Measurements from ENCODE around the gene SLC25A42.

The SLC25A42 gene

DNA sequence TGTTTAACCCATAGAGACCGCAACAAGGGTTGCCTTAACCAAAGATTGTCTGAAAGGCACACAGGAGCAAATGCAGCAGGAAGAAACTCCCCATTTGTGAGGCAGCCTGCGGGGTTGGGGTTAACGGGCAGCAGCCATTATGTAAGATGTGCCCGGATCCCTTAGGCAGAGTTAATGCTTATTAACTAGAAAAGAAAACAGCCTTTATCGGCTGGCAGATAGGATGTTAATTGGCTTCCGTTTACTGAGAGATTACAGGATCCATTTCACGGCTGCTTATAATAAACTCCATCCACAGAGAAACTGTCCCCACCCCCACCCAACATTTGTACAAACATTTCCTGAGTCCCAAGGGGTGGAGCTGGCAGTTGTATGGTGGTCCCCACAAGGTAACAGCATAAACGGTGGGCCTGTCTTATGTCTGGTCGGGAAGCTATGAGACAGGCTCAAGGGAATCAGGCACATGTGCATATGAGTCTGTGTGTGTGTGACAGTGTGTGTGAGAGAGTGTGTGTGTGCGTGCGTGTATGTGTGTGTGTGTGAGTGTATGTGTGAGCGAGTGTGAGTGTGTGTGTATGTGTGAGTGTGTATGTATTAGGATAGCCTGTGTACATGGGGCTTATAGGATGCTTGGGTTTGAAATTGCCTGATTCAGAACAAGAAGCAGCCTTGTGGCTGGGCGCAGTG, 10.5 kb downstream of the SLC25A42 start:
- H3K36me3 Mint-ChIP-seq: peaks cover 2% of the 10 kb centered on the region
- H3K4me3 Mint-ChIP-seq: no peak overlapping the region
- no peak overlapping the region for H3K27ac Mint-ChIP-seq
- H3K9me3 Mint-ChIP-seq (ENCODE audit: low read depth): no peaks in the 10 kb centered on the region
- H3K4me1 Mint-ChIP-seq (ENCODE audit: low read depth): peaks cover 18% of the 10 kb centered on the region
- H3K27me3 Mint-ChIP-seq: no peaks in the 10 kb centered on the region

DNA sequence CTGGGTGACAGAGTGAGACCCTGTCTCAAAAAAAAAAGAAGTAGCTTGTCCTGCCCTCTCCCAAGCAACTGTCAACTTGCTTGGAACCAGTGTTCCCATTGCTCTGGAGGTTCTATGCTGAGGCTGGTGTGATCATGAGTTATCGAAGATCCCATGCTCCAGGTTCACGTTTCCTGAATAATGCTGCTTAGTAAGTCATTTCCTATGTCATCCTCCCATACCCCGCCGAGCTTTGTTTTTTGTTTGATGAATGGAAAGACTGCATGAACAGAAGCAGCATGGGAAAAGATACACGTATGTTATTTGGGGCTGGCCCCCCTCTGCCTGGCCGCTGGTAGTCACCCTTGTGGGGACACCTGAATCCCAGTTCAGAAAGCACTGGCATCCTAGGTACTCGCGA, 11.3 kb downstream of the SLC25A42 start:
- Mint-ChIP-seq H3K27me3 (no peaks in the 10 kb centered on the region), H3K4me1 (ENCODE audit: low read depth) (peaks cover 16% of the 10 kb centered on the region), H3K36me3 (peaks cover 2% of the 10 kb centered on the region), H3K9me3 (ENCODE audit: low read depth) (no peaks in the 10 kb centered on the region), H3K27ac (no peak overlapping the region), H3K4me3 (no peak overlapping the region)

DNA sequence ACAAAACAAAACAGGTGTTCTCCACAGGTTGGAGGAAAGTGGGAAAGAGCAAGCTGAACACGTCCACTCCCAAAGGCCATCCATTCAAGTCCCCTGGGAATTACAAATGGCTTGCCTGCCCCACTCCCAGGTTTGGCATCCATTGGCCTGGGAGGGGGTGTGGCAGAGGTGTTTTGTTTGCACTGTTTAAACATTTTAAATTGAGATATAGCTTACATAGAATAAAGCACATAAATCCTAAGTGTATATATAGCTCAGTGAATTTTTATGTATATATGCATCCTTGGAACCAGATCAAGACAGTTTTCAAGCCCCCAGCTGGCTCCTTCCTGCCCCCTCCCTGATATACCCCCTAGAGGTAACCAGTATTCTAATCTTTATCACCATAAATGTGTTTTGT, 12.7 kb downstream of the SLC25A42 start:
- H3K27me3 Mint-ChIP-seq: no peaks in the 10 kb centered on the region
- H3K36me3 Mint-ChIP-seq: peaks cover 2% of the 10 kb centered on the region
- peaks cover 12% of the 10 kb centered on the region for H3K4me1 Mint-ChIP-seq (ENCODE audit: low read depth)
- H3K9me3 Mint-ChIP-seq (ENCODE audit: low read depth): no peaks in the 10 kb centered on the region
- H3K4me3 Mint-ChIP-seq: no peak overlapping the region
- H3K27ac Mint-ChIP-seq: no peak overlapping the region

DNA sequence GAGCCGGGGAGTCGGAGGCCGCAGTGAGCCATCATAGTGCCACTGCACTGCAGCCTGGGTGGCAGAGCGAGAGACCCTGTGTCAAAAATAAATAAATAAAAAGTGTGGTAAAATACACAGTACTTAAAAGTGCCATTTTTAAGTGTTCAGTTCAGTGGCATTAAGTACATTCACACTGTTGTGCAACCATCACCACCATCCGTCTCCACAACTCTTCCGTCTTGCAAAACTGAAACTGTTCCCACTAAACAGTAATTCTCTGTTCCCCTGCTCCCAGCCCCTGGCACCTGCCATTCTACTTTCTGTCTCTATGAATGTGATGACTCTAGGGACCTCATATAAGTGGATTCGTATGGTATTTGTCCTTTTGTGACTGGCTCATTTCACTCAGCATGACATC, 13.3 kb downstream of the SLC25A42 start:
- no peaks in the 10 kb centered on the region for H3K27me3 Mint-ChIP-seq
- peaks cover 2% of the 10 kb centered on the region for H3K36me3 Mint-ChIP-seq
- H3K9me3 Mint-ChIP-seq (ENCODE audit: low read depth): no peaks in the 10 kb centered on the region
- no peak overlapping the region for H3K4me3 Mint-ChIP-seq
- H3K27ac Mint-ChIP-seq: no peak overlapping the region
- peaks cover 12% of the 10 kb centered on the region for H3K4me1 Mint-ChIP-seq (ENCODE audit: low read depth)

DNA sequence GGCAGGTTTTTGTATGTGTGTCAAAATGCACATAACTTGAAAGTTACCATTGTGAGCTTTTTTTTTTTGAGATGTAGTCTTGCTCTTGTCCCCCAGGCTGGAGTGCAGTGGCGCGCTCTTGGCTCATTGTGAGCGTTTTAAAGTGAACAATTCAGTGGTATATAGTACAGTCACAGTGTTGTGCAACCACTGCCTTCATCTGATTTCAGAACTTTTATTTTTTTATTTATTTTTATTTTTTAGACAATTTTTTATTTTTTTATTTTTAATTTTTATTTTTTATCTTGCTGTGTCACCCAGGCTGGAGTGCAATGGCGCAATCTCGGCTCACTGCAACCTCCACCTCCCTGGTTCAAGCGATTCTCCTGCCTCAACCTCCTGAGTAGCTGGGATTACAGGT, 15.0 kb downstream of the SLC25A42 start:
- Mint-ChIP-seq H3K9me3 (ENCODE audit: low read depth) (no peaks in the 10 kb centered on the region), H3K4me3 (no peak overlapping the region), H3K27me3 (no peaks in the 10 kb centered on the region), H3K36me3 (peaks cover 2% of the 10 kb centered on the region), H3K27ac (no peak overlapping the region), H3K4me1 (ENCODE audit: low read depth) (peaks cover 7% of the 10 kb centered on the region)

DNA sequence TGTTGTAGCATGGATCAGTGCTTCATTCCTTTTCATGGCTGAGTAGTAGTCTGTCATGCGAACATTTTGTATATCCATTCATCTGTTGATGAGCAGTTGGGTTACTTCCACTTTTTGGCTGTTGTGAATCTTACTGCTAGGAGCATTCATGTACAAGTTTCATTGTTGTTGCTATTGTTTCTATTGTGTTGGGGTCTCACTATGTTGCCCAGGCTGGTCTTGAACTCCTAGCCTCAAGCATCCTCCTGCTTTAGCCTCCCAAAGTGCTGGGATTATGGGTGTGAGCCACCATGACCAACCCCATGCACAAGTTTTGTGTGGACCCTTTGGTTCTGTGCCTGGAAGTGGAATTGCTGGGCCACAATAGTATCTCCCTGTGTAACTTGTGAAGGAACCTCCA, 15.8 kb downstream of the SLC25A42 start:
- Mint-ChIP-seq H3K4me3 (no peak overlapping the region), H3K27ac (no peak overlapping the region), H3K36me3 (peaks cover 2% of the 10 kb centered on the region), H3K4me1 (ENCODE audit: low read depth) (peaks cover 4% of the 10 kb centered on the region), H3K27me3 (no peaks in the 10 kb centered on the region), H3K9me3 (ENCODE audit: low read depth) (no peaks in the 10 kb centered on the region)

DNA sequence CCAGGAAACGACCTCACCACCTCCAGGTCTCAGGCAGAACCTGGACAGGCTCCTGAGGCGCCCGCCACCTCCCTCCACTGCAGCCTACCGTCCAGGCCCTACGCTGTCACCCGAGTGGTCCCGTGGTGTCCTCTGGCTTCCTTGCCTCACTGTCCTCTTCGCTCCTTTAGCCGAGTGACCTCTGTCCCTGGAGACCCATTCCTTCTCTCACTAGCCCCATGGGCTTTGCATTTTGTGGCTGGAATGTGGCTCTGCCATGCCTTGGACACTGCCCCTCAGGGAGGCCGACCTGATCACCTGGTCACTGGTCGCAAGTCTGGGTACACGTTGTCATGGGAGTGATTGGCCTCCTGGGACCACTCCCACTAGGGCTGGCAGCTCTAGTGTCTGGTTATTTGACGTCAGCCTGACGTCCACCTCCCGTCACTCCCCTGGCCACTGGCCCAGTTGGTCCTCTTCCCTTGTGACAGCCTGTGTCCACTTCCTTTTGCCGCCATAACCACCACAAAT, 17.9 kb downstream of the SLC25A42 start:
- Mint-ChIP-seq H3K9me3 (ENCODE audit: low read depth) (no peaks in the 10 kb centered on the region), H3K4me1 (ENCODE audit: low read depth) (peaks cover 4% of the 10 kb centered on the region), H3K36me3 (peaks cover 2% of the 10 kb centered on the region), H3K27ac (no peak overlapping the region), H3K27me3 (no peaks in the 10 kb centered on the region), H3K4me3 (no peak overlapping the region)

DNA sequence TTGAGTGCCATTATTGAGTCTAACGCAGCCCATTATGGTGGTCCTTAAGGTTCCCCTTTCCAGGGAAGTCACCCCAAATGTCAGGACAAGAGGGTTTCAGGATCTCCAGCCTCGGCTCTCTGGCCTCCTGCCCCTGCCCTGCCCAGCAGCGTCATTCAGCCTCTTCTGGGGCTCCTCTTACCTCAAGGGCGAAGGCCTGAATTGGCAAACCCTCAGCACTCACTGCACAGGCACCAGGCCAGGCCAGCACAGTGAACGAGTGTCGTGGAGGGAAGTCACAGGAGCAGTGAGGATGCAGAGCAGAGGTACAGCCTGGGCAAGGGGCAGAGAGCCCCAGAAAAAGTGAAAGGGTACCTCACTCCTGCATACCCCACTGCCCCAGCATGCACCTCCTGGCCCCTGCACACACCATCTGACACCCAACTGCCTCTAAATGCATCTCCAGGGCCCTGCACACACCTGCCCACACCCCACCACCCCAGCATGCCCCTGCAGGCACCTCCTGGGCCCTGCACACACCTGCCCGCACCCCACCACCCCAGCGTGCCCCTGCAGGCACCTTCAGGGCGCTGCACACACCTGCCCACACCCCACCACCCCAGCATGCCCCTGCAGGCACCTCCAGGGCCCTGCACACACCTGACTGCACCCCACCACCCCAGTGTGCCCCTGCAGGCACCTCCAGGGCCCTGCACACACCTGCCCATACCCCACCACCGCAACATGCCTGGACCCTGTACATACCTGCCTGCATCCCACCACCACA, 19.8 kb downstream of the SLC25A42 start:
- Mint-ChIP-seq H3K27me3 (no peaks in the 10 kb centered on the region), H3K27ac (no peak overlapping the region), H3K9me3 (ENCODE audit: low read depth) (no peaks in the 10 kb centered on the region), H3K36me3 (no peaks in the 10 kb centered on the region), H3K4me1 (ENCODE audit: low read depth) (peaks cover 1% of the 10 kb centered on the region), H3K4me3 (no peak overlapping the region)

DNA sequence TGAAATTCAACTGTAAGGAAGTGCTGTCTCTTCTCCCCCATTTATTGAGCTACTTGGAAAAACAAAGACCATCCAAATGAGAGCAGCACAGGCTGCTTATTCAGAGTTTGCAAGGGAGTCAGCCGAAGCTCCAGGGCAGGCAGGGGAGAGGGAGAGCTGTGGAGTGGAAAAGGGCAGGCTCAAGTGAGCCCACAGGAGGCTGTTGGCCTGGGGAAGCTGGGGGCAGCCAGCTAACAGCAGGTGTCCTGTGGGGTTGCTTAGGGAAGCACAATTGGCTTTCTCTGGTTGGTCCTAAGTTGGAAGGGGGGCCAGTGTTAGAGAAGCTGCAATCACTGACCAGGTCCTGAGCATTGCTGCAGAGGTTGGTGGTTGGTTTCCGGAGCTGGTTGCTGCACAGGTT, 23.9 kb downstream of the SLC25A42 start:
- Mint-ChIP-seq H3K4me1 (ENCODE audit: low read depth) (no peaks in the 10 kb centered on the region), H3K9me3 (ENCODE audit: low read depth) (no peaks in the 10 kb centered on the region), H3K36me3 (no peaks in the 10 kb centered on the region), H3K4me3 (no peak overlapping the region), H3K27me3 (no peaks in the 10 kb centered on the region), H3K27ac (no peak overlapping the region)

DNA sequence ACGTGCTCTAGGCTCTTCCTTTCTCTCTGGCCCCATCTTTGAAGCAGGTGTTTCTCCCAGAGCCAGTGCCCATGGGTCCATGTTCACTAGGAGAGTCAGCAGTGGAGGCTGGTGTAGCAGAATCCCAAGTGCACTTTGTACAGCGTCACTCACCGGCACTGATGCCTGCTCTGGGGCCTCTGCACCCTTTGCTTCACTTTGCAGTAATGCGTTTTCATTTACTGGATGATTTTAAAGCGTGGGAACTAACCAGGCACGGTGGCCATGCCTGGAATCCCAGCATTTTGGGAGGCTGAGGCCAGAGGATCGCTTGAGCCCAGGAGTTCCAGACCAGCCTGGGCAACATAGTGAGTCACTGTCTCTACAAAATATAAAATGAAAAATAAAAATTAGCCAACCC, 30.7 kb downstream of the SLC25A42 start:
- no peak overlapping the region for H3K27ac Mint-ChIP-seq
- H3K4me3 Mint-ChIP-seq: no peak overlapping the region
- no peaks in the 10 kb centered on the region for H3K27me3 Mint-ChIP-seq
- no peaks in the 10 kb centered on the region for H3K36me3 Mint-ChIP-seq
- no peaks in the 10 kb centered on the region for H3K4me1 Mint-ChIP-seq (ENCODE audit: low read depth)
- H3K9me3 Mint-ChIP-seq (ENCODE audit: low read depth): no peaks in the 10 kb centered on the region

DNA sequence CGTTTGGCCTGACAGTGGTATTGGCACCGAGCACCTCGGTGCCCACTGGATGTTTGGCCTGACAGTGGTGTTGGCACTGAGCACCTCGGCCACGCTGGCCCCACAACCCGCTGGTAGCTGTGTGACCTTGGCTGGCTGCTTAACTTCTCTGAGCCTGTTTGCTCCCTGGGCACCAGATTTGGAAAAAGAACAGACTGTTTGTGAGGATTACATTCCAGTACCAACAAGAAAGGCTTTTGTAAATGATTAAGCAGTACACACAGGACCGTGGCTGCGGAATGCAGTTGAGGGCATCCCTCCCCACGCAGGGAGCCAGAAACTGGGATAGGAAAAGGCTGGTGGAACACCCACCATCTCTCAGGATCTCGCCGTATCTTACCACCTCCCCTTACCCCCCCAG, 31.9 kb downstream of the SLC25A42 start:
- Mint-ChIP-seq H3K4me1 (ENCODE audit: low read depth) (no peaks in the 10 kb centered on the region), H3K36me3 (no peaks in the 10 kb centered on the region), H3K9me3 (ENCODE audit: low read depth) (no peaks in the 10 kb centered on the region), H3K27ac (no peak overlapping the region), H3K27me3 (no peaks in the 10 kb centered on the region), H3K4me3 (no peak overlapping the region)

DNA sequence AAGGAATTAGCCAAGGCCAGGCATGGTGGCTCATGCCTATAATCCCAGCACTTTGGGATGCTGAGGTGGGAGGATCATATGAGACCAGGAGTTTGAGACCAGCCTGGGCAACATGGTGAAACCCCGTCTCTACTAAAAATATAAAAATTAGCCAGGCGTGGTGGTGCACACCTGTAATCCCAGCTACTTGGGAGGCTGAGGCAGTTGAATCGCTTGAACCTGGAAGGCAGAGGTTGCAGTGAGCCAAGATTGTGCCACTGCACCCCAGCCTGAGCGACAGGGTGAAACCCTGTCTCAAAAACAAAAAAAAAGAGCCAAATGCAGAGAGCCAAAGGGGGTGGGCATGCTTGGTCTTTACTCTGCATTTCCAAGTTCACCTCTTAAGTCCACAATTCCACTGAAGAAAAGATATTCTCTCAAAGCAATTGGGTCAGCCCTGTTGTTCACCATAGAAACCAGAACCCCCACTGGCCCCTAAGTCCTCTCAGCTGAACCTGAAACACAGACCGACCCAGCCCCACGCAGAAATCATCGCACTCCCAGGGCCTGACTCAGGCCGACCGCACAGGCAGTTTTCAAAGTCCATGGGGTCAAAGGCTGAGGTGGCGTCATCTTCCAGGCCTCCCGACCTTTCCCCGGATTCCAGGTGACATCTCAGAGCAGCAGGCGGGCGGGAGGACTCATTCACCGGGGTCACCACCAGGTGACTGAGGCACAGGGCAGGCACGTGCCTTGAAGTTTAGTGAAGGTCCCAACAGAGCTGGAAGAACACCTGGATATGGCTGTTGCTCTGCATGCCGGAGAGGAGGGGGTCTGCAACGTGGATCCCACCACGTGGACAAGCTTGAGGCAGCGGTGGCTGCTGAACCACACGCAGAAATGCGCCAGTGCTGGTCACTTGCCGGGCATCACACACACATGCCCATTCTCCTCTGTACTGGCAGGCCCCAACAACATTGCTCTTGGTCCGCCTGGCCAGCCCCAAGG, 33.1 kb downstream of the SLC25A42 start:
- H3K27me3 Mint-ChIP-seq: no peaks in the 10 kb centered on the region
- H3K9me3 Mint-ChIP-seq (ENCODE audit: low read depth): no peaks in the 10 kb centered on the region
- no peak overlapping the region for H3K4me3 Mint-ChIP-seq
- no peaks in the 10 kb centered on the region for H3K36me3 Mint-ChIP-seq
- H3K27ac Mint-ChIP-seq: no peak overlapping the region
- no peaks in the 10 kb centered on the region for H3K4me1 Mint-ChIP-seq (ENCODE audit: low read depth)

DNA sequence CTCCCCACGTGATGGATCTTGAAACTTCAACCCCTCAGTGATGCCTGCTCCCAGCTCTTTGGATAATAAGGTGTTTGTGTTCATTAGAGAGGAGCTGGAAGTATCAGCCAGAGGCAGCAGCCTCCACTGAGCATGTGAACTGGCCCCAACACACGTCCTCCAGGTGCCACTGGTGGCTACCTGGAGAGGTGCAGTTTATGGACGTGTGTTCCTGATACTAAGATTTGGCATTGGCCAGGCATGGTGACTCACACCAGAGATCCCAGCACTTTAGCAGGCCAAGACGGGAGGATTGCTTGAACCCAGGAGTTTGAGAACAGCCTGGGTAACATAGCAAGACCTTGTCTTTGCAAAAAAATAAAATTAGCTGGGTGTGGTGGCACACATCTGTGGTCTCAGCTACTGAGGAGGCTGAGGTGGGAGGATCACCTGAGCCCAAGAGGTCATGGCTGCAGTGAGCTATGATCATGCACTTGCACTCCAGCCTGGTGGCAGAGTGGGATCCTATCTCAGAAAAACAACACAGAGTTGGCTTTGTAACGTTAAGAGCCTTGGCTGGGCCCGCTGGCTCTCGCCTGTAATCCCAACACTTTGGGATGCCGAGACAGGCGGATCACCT, 34.4 kb downstream of the SLC25A42 start:
- H3K4me3 Mint-ChIP-seq: no peak overlapping the region
- H3K27me3 Mint-ChIP-seq: no peaks in the 10 kb centered on the region
- H3K36me3 Mint-ChIP-seq: no peaks in the 10 kb centered on the region
- H3K27ac Mint-ChIP-seq: no peak overlapping the region
- H3K4me1 Mint-ChIP-seq (ENCODE audit: low read depth): no peaks in the 10 kb centered on the region
- H3K9me3 Mint-ChIP-seq (ENCODE audit: low read depth): no peaks in the 10 kb centered on the region

DNA sequence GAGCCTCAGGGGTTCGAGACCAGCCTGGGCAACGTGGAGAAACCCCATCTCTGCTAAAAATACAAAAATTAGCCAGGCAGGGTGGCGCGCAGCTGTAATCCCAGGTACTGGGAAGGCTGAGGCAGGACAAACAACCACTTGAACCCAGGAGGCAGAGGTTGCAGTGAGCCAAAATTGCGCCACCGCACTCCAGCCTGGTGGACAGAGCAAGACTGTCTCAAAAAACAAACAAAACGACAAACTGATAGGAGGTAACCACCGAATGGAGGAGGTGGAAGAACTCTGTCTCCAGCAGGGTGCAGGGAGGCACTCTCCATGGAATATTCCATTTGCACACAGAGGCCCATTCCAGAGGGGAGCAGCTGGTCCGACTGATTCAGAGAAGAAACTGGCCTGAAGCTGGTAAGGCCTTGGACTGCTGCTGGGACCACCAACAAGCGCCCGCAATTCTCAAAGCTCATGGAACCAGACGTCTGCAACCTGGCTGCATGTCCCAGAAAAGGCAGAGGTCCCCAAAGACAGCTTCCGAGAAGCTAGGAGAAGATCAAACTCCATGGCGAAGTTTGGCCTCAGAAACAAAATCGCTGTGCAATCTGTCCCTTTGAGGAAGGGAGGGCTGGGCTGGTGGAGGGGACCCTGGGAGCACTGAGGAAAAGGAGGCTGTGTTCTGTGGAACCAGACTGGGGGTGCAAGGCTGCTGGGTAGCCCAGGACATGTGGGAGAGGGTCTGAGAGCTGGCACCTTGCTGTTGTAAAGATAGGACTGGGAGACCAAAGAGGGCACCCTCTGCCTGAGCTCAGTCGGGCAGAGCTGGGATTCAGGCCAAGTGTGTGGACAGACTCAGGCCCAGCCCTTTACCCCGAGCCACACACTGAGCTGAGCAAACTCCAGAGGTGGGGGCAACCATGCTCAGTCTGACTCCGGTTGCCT, 35.2 kb downstream of the SLC25A42 start:
- Mint-ChIP-seq H3K36me3 (no peaks in the 10 kb centered on the region), H3K4me1 (ENCODE audit: low read depth) (no peaks in the 10 kb centered on the region), H3K9me3 (ENCODE audit: low read depth) (no peaks in the 10 kb centered on the region), H3K4me3 (no peak overlapping the region), H3K27me3 (no peaks in the 10 kb centered on the region), H3K27ac (no peak overlapping the region)

Data from activated naive CD8-positive, alpha-beta T cell (primary cell).